HCT116 (cell line): ENCODE data around the gene KPNB1. TPM values are rescaled to one million over a fixed set of nuclear protein-coding genes. Genes with fewer than 3 reads are reported as not detected.

Experiments used
- JUND ChIP-seq: IDR thresholded peaks from 2 replicates; pipeline ENCODE4 v1.6.1; 2012
- SIN3A ChIP-seq: IDR thresholded peaks from 2 replicates; pipeline ENCODE4 v1.6.1; 2012; ENCODE audit warnings: low read depth
- total RNA-seq: library from RNA; stranded (reverse); gene quantifications from one replicate; pipeline ENCODE4 v1.2.1, GENCODE V29; 2021; ENCODE audit not compliant: unreplicated experiment
- TF ChIP-seq, protein P1 (sequence below): IDR thresholded peaks from 2 replicates; pipeline ENCODE4 v1.6.1; 2012
- TF ChIP-seq, protein P2 (sequence below): IDR thresholded peaks from 2 replicates; pipeline ENCODE4 v1.6.1; 2012; ENCODE audit warnings: low read depth
- TF ChIP-seq, protein P3 (sequence below), 3 experiments: fragments of 200-600 bp in 1 of 3; sonication (generic) in 1 of 3; IDR thresholded peaks in 2 of 3; conservative IDR thresholded peaks in 1 of 3; 2 replicates each; pipeline ENCODE4 v1.5.1; 2012 to 2017; ENCODE audit warnings: low read depth in 2 of 3, low read length in 2 of 3, antibody characterized with exemption in 1 of 3, borderline replicate concordance in 1 of 3, control low read depth in 1 of 3, mild to moderate bottlenecking in 1 of 3, mixed read lengths in 1 of 3, mixed run types in 1 of 3, moderate library complexity in 1 of 3; ENCODE audit not compliant: insufficient read depth in 1 of 3
- TF ChIP-seq, protein P4 (sequence below): IDR thresholded peaks from 2 replicates; pipeline ENCODE4 v1.6.1; 2012

KPNB1 gene
- total RNA-seq, 1 experiment from 2014 or later: 526 TPM

DNA sequence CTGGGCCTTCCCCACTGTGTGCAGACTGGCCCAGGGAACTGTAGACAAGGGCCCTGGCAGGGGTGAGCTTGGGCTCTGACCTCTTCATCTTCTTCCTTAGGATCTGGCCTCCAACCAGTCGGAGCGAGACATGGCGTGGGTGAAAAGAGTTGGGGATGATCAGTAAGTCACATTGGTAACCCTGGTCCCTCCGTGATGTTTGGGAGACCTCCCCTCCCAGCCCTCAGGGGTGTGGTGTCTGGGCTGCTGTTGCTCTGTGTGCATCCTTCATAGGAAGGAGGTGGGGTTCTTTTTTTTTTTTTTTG is 49.8 kb downstream of the KPNB1 start (continued):
- TF ChIP-seq, protein P1, sequence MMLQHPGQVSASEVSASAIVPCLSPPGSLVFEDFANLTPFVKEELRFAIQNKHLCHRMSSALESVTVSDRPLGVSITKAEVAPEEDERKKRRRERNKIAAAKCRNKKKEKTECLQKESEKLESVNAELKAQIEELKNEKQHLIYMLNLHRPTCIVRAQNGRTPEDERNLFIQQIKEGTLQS: no peak
- TF ChIP-seq SIN3A (no peak), JUND (no peak)
- TF ChIP-seq, protein P2, sequence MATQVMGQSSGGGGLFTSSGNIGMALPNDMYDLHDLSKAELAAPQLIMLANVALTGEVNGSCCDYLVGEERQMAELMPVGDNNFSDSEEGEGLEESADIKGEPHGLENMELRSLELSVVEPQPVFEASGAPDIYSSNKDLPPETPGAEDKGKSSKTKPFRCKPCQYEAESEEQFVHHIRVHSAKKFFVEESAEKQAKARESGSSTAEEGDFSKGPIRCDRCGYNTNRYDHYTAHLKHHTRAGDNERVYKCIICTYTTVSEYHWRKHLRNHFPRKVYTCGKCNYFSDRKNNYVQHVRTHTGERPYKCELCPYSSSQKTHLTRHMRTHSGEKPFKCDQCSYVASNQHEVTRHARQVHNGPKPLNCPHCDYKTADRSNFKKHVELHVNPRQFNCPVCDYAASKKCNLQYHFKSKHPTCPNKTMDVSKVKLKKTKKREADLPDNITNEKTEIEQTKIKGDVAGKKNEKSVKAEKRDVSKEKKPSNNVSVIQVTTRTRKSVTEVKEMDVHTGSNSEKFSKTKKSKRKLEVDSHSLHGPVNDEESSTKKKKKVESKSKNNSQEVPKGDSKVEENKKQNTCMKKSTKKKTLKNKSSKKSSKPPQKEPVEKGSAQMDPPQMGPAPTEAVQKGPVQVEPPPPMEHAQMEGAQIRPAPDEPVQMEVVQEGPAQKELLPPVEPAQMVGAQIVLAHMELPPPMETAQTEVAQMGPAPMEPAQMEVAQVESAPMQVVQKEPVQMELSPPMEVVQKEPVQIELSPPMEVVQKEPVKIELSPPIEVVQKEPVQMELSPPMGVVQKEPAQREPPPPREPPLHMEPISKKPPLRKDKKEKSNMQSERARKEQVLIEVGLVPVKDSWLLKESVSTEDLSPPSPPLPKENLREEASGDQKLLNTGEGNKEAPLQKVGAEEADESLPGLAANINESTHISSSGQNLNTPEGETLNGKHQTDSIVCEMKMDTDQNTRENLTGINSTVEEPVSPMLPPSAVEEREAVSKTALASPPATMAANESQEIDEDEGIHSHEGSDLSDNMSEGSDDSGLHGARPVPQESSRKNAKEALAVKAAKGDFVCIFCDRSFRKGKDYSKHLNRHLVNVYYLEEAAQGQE: no peak
- TF ChIP-seq, protein P3, sequence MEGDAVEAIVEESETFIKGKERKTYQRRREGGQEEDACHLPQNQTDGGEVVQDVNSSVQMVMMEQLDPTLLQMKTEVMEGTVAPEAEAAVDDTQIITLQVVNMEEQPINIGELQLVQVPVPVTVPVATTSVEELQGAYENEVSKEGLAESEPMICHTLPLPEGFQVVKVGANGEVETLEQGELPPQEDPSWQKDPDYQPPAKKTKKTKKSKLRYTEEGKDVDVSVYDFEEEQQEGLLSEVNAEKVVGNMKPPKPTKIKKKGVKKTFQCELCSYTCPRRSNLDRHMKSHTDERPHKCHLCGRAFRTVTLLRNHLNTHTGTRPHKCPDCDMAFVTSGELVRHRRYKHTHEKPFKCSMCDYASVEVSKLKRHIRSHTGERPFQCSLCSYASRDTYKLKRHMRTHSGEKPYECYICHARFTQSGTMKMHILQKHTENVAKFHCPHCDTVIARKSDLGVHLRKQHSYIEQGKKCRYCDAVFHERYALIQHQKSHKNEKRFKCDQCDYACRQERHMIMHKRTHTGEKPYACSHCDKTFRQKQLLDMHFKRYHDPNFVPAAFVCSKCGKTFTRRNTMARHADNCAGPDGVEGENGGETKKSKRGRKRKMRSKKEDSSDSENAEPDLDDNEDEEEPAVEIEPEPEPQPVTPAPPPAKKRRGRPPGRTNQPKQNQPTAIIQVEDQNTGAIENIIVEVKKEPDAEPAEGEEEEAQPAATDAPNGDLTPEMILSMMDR (IDR thresholded peaks at IDR 0.05 in 2 of 3, conservative IDR thresholded peaks at IDR 0.05 in 1 of 3; ENCODE audit: borderline replicate concordance in 1 of 3, insufficient read depth in 1 of 3, low read depth in 2 of 3, low read length in 2 of 3): no peak
- TF ChIP-seq, protein P4, sequence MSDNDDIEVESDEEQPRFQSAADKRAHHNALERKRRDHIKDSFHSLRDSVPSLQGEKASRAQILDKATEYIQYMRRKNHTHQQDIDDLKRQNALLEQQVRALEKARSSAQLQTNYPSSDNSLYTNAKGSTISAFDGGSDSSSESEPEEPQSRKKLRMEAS: no peak
